Coronary artery (tissue), 2 donors: ENCODE data around the gene BIVM.

Experiments
- DNase-seq: peaks from one replicate; pipeline ENCODE4 v3.0.0-alpha.2; 2017; ENCODE audit warnings: low spot score
- H3K27ac ChIP-seq, 2 donors: fragments of 200-600 bp; sonication (generic); one replicate each; pipeline ENCODE4 v1.5.1; 2016 to 2019
- H3K4me3 ChIP-seq: fragments of 200-600 bp; sonication (generic); 2 replicates; pipeline ENCODE4 v1.5.1; 2016; ENCODE audit warnings: mild to moderate bottlenecking, moderate library complexity
- CTCF ChIP-seq: fragments of 200-600 bp; sonication (generic); IDR thresholded peaks from one replicate; pipeline ENCODE4 v1.5.1; 2019; ENCODE audit warnings: antibody characterized with exemption

The BIVM gene

DNA sequence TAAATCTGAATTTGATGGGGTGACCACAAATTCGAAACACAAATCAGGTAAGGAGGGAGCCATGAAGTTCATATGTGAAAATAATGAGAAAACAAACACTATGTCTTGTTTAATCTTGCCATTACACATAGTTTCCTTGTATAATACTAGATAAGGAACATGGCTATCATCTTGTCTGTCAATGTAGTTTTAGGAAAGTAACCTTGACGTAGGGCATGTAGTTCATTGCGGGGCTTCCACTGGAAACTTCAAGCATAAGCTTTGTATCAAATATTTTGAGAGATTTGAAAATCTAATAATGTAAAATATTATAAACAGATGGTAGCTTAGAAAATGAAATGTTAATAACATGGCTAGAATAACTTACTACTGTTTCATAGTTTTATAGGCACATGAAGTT lies 8.8 kb downstream of the BIVM start:
- no peak for TF ChIP-seq CTCF
- no peak overlapping the region for H3K27ac ChIP-seq
- DNase-seq = no peak
- H3K4me3 ChIP-seq = no peak overlapping the region

DNA sequence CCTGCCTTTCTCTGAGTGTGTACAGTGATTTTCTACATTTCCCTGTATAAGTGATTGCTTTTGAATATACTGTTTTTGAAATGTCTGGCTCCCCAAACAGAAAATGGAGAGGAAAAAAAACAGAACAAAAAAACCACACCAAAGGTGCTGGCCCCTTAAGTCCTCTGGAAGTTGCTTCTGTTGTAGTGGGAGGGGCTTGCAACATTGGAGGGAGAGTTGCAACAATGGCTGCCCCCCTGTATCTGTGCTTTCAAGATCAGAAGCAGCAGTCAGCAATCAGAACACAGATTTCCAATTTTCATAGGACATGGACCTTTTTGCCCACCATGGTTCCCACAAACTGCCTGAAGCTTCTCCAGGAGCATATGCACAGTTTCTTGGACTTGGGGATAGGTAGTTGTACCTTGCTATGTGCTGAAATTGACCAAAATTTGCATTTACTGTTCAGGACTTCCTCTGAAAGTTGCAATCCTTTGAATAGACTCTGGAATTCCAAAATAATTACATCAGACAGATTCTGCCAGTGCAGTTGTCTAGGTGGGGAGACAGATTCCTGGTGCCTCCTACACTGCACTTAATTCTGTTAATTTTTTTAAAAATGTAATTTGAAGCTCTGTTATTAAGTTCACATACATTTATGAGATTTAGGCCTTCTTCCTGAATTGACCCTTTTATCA lies 13.8 kb downstream of the BIVM start:
- Histone ChIP-seq H3K4me3 (no peak overlapping the region), H3K27ac (no peak overlapping the region)
- no peak for DNase-seq
- no peak for TF ChIP-seq CTCF

DNA sequence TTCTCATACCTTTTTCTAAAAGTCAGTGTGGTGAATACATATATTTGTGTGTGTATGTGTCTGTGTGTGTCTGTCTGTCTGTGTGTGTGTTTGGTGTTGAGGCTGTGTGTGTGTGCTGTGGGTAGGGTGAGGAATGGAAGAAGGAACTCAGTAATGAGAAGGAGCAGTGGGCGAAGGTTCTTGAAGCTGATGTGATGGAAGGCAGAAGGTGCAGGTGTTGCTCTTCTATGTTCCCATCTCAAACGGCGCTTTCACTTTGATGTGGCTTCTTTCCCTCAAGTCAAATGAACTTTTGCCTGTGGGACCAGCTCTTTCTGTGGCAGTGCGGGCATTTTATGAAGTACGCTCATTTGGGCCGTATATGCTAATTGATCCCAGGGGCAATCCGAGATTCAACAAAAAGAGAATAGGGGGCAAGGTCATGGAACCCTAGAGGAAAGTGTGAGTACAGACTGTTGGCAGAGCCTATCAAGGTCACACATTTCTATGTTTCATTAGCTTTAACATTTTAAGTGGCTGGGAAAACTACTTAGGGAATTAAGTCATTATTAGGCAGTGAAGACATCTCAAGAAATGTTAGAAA lies 15.2 kb downstream of the BIVM start:
- Histone ChIP-seq H3K27ac (no peak overlapping the region), H3K4me3 (no peak overlapping the region)
- no peak for DNase-seq
- TF ChIP-seq CTCF = no peak

- Histone ChIP-seq H3K27ac (no peak overlapping the region), H3K4me3 (no peak overlapping the region)
- TF ChIP-seq CTCF = no peak
- DNase-seq = no peak
Observed at GRCh38 chr13:102814793-102815192, 15.9 kb downstream of the BIVM start.

DNA sequence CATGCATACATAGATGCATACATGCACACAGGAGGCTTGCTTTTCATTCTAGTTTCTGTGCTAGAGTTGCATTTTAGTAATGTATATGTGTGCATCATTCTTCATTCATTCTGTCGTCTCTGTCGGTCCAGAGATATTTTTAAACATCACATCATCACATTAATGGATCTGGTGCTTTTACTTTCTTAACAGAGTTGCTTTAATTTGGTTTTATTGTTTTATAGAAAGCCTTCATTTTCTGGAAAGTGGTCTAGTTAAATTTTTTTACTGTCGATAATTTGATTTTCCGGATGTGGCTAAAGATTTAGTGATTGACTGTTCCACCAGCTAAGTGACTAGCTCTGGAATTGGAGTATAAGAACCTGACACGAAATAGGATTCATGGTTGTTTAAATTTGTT lies 16.9 kb downstream of the BIVM start:
- H3K27ac ChIP-seq = no peak overlapping the region
- TF ChIP-seq CTCF = no peak
- H3K4me3 ChIP-seq = no peak overlapping the region
- DNase-seq = no peak

DNA sequence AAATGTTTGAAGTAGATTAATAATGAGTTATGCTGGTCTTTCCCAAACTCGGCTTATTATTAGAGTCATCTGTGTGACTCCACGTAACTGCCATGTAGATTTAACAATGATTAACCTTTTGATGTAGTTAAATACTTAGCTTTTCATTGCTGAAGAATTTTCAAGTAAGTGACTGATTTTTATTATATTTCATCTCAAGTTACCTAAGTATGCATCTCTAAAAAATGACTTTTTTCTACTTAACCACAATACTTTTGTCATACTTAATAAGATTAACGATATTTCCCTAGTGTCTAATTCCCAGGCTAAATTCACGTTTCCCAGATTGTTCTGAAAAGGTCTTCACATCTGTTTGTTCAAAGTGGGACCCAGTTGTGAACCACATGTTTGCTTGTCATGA lies 17.8 kb downstream of the BIVM start:
- TF ChIP-seq CTCF = no peak
- H3K27ac ChIP-seq = no peak overlapping the region
- DNase-seq = no peak

GRCh38 chr13:102817241-102817640 lies 18.3 kb downstream of the BIVM start:
- no peak for DNase-seq
- no peak for TF ChIP-seq CTCF
- no peak overlapping the region for H3K27ac ChIP-seq
- H3K4me3 ChIP-seq = no peak overlapping the region

More for the DNA sequence above, 17.8 kb downstream of the BIVM start:
- no peak overlapping the region for H3K4me3 ChIP-seq
